Left ventricle myocardium inferior (tissue), 1 donor: ENCODE results near the gene CMKLR1. TPM values are rescaled to one million over a fixed set of nuclear protein-coding genes. Genes with fewer than 3 reads are reported as not detected.

Experiments
- DNase-seq: peaks from one replicate; pipeline ENCODE4 v3.0.0-alpha.2; 2020
- H3K27ac ChIP-seq: fragments of 200-600 bp; replicated peaks from 2 replicates; pipeline ENCODE4 v1.8.0; 2021
- H3K27me3 ChIP-seq: fragments of 200-600 bp; 2 replicates; pipeline ENCODE4 v1.8.0; 2021; ENCODE audit warnings: low read depth
- H3K36me3 ChIP-seq: fragments of 200-600 bp; 2 replicates; pipeline ENCODE4 v1.8.0; 2021
- H3K4me1 ChIP-seq: fragments of 200-600 bp; 2 replicates; pipeline ENCODE4 v1.8.0; 2021
- H3K4me3 ChIP-seq: fragments of 200-600 bp; 2 replicates; pipeline ENCODE4 v1.8.0; 2021; ENCODE audit warnings: mild to moderate bottlenecking, moderate library complexity
- H3K9me3 ChIP-seq: fragments of 200-600 bp; replicated peaks from 2 replicates; pipeline ENCODE4 v1.8.0; 2021
- CTCF ChIP-seq: fragments of 200-600 bp; IDR thresholded peaks from 2 replicates; pipeline ENCODE4 v1.8.0; 2021; ENCODE audit warnings: antibody characterized with exemption, mild to moderate bottlenecking, borderline replicate concordance
- intact Hi-C: fragments of 100-400 bp; cut with micrococcal nuclease; formaldehyde crosslinking; loops from one replicate; pipeline ENCODE4 v1.11.0; 2022
- total RNA-seq: library from RNA; stranded (reverse); fragmentation: NEBNext Ultra II Directional; extraction: Animal tissue kit (Norgen Biotek cat#: 25700); gene quantifications from one replicate; pipeline ENCODE4 v1.2.1, GENCODE V29; 2021
- donor health status: DM: no; HTN: yes; CAD: no; lungs with severe emphysema.

CMKLR1 gene
- total RNA-seq, 1 donor from 2014 or later, result 5.7 TPM

DNA sequence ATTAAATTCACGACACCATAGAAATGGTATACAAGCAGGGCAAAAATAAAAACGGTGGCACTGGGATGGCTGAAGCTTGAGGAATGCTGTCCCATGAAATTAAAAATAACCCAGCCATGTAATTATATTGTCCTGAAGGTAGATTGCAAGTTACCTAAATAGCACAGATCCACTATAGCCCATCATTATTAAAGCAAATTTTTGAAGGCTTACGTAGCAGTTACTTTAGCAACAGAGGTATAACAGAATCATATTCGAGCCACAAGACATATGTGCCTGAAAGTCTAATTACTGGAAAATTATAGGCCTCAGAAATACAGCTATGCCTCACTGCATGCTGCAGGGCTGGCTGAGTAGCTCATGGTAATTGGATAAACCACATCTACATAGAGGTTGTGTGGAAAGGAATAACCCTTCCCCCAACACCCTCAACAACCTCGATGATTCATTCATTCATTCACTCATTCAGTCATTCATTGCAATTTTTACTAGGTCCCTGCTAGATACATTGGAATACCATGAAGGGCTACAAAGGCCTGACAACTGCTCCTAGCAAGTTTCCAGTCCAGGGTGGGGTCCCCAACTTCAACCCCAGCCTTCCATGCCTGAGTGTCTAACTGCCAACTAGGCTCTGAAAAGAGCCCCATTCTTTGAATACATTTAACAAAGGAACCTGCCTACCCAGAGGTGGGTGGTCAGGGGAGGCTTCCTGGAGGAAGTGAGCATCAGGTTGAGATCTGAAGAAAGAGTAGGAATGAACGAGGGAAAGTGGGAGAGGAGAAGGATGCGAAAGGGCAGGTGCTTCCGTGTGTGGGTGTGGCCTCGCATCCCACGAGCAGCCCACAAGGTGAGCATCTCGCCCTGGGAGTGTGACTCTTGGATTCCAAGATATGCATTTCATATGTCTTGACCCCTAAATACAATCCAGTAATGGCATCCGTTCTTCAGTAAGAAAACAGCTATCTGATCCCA lies 18.0 kb upstream of the CMKLR1 start:
- DNase-seq, result no peak
- H3K4me1 ChIP-seq, result no peaks in the 10 kb centered on the region
- H3K27me3 ChIP-seq, result peaks cover 21% of the 10 kb centered on the region
- no peak overlapping the region for H3K4me3 ChIP-seq
- H3K27ac ChIP-seq, result no peak overlapping the region
- TF ChIP-seq CTCF, result no peak
- no peaks in the 10 kb centered on the region for H3K9me3 ChIP-seq
- intact Hi-C loops, result no loop called here
- no peaks in the 10 kb centered on the region for H3K36me3 ChIP-seq

- no peak for DNase-seq
- Histone ChIP-seq H3K9me3 (peaks cover 3% of the 10 kb centered on the region), H3K36me3 (no peaks in the 10 kb centered on the region), H3K4me1 (no peaks in the 10 kb centered on the region), H3K27ac (no peak overlapping the region), H3K4me3 (no peak overlapping the region), H3K27me3 (peaks cover 21% of the 10 kb centered on the region)
- intact Hi-C loops, result no loop called here
- TF ChIP-seq CTCF, result no peak
Observed at GRCh38 chr12:108355069-108355468, 16.0 kb upstream of the CMKLR1 start.

GRCh38 chr12:108352591-108352990 lies 13.5 kb upstream of the CMKLR1 start:
- no peak overlapping the region for H3K27ac ChIP-seq
- H3K4me3 ChIP-seq, result no peak overlapping the region
- TF ChIP-seq CTCF, result no peak
- no peak for DNase-seq
- H3K4me1 ChIP-seq, result no peaks in the 10 kb centered on the region
- peaks cover 5% of the 10 kb centered on the region for H3K9me3 ChIP-seq
- intact Hi-C loops, result no loop called here
- H3K27me3 ChIP-seq, result no peaks in the 10 kb centered on the region
- no peaks in the 10 kb centered on the region for H3K36me3 ChIP-seq

DNA sequence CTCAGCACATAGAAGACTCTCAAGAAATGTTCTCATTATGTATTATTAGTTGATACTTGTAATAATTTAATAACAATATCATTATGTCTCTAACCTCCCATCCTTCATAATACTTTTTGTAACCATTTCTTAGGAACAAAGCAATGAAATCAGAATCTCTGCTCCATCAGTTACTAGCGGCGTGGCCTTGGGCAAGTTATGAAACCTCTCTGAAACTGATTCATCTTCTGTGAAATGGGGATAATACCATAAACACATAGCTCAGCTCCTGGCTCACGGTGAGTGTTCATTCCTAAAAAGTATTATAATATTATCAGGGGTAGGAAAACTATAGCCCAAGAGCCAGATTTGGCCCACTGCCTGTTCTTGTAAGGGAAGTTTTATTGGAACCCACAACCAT lies 11.4 kb upstream of the CMKLR1 start:
- intact Hi-C loops, result no loop called here
- no peak overlapping the region for H3K4me3 ChIP-seq
- H3K36me3 ChIP-seq, result no peaks in the 10 kb centered on the region
- H3K27ac ChIP-seq, result no peak overlapping the region
- no peak for DNase-seq
- no peaks in the 10 kb centered on the region for H3K4me1 ChIP-seq
- no peaks in the 10 kb centered on the region for H3K27me3 ChIP-seq
- TF ChIP-seq CTCF, result no peak
- peaks cover 5% of the 10 kb centered on the region for H3K9me3 ChIP-seq

- no peak overlapping the region for H3K4me3 ChIP-seq
- TF ChIP-seq CTCF, result no peak
- peaks cover 5% of the 10 kb centered on the region for H3K9me3 ChIP-seq
- no peaks in the 10 kb centered on the region for H3K4me1 ChIP-seq
- no peak overlapping the region for H3K27ac ChIP-seq
- H3K27me3 ChIP-seq, result peaks cover 6% of the 10 kb centered on the region
- intact Hi-C loops, result no loop called here
- no peaks in the 10 kb centered on the region for H3K36me3 ChIP-seq
- no peak for DNase-seq
Observed at GRCh38 chr12:108349278-108349688, 10.2 kb upstream of the CMKLR1 start.
